ENCODE results near the gene MMP28. TPM values are rescaled to one million over a fixed set of nuclear protein-coding genes. Genes with fewer than 3 reads are reported as not detected.

Gene MMP28
- total RNA-seq, 1 experiment from 2014 or later = not detected

- H3K79me2 ChIP-seq (ENCODE audit: insufficient read depth, low read length) = peaks cover 23% of the 10 kb centered on the region; the same call in 1 of the 2 replicates
- no peak for TF ChIP-seq CTCF (conservative IDR thresholded peaks at IDR 0.05)
- H3K27ac ChIP-seq (ENCODE audit: insufficient read length, low read depth, low read length) = no peak overlapping the region
- Mint-ChIP-seq H3K4me1 (peaks cover 13 to 20% of the 10 kb centered on the region in 2 experiments; a peak in 3 of 4 replicates), H3K27me3 (ENCODE audit: low read depth) (no peaks in the 10 kb centered on the region), H3K4me3 (no peak overlapping the region), H3K27ac (no peak overlapping the region; a peak in 1 of 7 replicates), H3K36me3 (ENCODE audit: insufficient read depth in 1 of 3, low read depth in 3 of 3) (peaks cover 41 to 74% (median 58%) of the 10 kb centered on the region in 3 experiments; a peak in 6 of 7 replicates), H3K9me3 (no peaks in the 10 kb centered on the region)
- no peaks in the 10 kb centered on the region for H4K20me1 ChIP-seq (ENCODE audit: control insufficient read depth, insufficient read depth, insufficient read length)
- no peak overlapping the region for H2BK20ac ChIP-seq (ENCODE audit: low read depth, low read length, poor library complexity, severe bottlenecking)
- no peak overlapping the region for H2BK120ac ChIP-seq (ENCODE audit: low read depth, low read length, poor library complexity, severe bottlenecking)
- no peak overlapping the region for H3K4ac ChIP-seq (ENCODE audit: low read depth, low read length)
- H3K56ac ChIP-seq (ENCODE audit: insufficient read length, low read depth, low read length) = no peak overlapping the region
- no peak overlapping the region for H3K4me2 ChIP-seq (ENCODE audit: insufficient read depth, insufficient read length, low read length)
- no peak for DNase-seq
- WGBS (ENCODE audit: extremely low coverage, insufficient read length, low lambda C conversion rate) = no CpG with 5 or more reads among the region's 5 CpGs
- no peak overlapping the region for H2BK12ac ChIP-seq (ENCODE audit: insufficient read length, low read depth, low read length)
- no peak overlapping the region for H4K91ac ChIP-seq (ENCODE audit: insufficient read length, low read depth, low read length)
- H4K8ac ChIP-seq (replicated peaks; ENCODE audit: insufficient read length, low read depth, low read length) = no peak overlapping the region
- no peaks in the 10 kb centered on the region for H3K9me3 ChIP-seq (ENCODE audit: control insufficient read depth, low read depth, low read length)
- H2AK5ac ChIP-seq (ENCODE audit: insufficient read length, low read length) = no peak overlapping the region
- H3T11ph ChIP-seq (ENCODE audit: low read length) = no peak overlapping the region
- no peaks in the 10 kb centered on the region for H3K23me2 ChIP-seq (ENCODE audit: insufficient read length, low read depth, low read length, poor library complexity, severe bottlenecking)
- no peak overlapping the region for H3K23ac ChIP-seq (ENCODE audit: insufficient read length, low read depth, low read length)
- H3K79me1 ChIP-seq (ENCODE audit: insufficient read depth, low read depth, low read length, poor library complexity, severe bottlenecking) = peaks cover 5% of the 10 kb centered on the region
- peaks cover 2% of the 10 kb centered on the region; the same call in 1 of the 2 replicates for H3K4me1 ChIP-seq (ENCODE audit: insufficient read depth, low read length)
- no peak overlapping the region for H2BK5ac ChIP-seq (ENCODE audit: insufficient read length, low read length)
- H3K14ac ChIP-seq (ENCODE audit: insufficient read depth, low read length) = no peak overlapping the region
- H3K9ac ChIP-seq (ENCODE audit: extremely low read depth, insufficient read length, low read length) = no peak overlapping the region
- no peak overlapping the region for H3K18ac ChIP-seq (ENCODE audit: insufficient read length, low read depth, low read length)
- H4K5ac ChIP-seq (ENCODE audit: insufficient read length, low read depth, low read length) = no peak overlapping the region
- H2AFZ ChIP-seq (ENCODE audit: low read length) = no peak overlapping the region
- no peaks in the 10 kb centered on the region for H3K27me3 ChIP-seq (ENCODE audit: insufficient read depth, low read length)
- H2BK15ac ChIP-seq (ENCODE audit: low read depth, low read length) = no peak overlapping the region
Measured at GRCh38 chr17:35816723-35817122, 21.3 kb upstream of the MMP28 start.

Measured in H9 (cell line).